SK-N-MC (cell line): ENCODE data around the gene FIGLA.
"Not testable (repeated sequence)": the region's sequence is repeated elsewhere in the genome, so short reads cannot be mapped to it uniquely, and the experiment has no call there.

Experiments used
- EZH2 ChIP-seq: fragments of 200-600 bp; sonication (generic); IDR thresholded peaks from one replicate; pipeline ENCODE4 v1.6.1; 2017; ENCODE audit warnings: antibody characterized with exemption
- FOXP2 ChIP-seq: optimal IDR thresholded peaks from 2 replicates; pipeline ENCODE3; 2011; ENCODE audit warnings: mild to moderate bottlenecking, moderate library complexity; ENCODE audit not compliant: insufficient read depth; ENCODE audit errors: extremely low read length, control extremely low read depth
- POLR2AphosphoS5 ChIP-seq: IDR thresholded peaks from 2 replicates; pipeline ENCODE4 v1.6.1; 2012; ENCODE audit warnings: mild to moderate bottlenecking, low read depth, low read length, borderline replicate concordance

- not testable (repeated sequence) for TF ChIP-seq POLR2AphosphoS5, EZH2, FOXP2
These were observed 7.6 kb upstream of the FIGLA start for GRCh38 chr2:70797996-70798395.
